Body of pancreas (tissue), 4 donors: Measurements from ENCODE around the gene SCARF1.

Experiments used
- POLR2A ChIP-seq, 3 donors: fragments of 450-650 bp; IDR thresholded peaks; one replicate each; pipeline ENCODE4 v1.6.1; 2016; ENCODE audit warnings: antibody characterized with exemption in 3 of 3, mild to moderate bottlenecking in 2 of 3
- TF ChIP-seq, protein P1 (sequence below), 7 experiments: fragments of 450-650 bp in 4 of 7; fragments of 200-600 bp in 3 of 7; sonication (generic) in 3 of 7; IDR thresholded peaks; one replicate each; pipeline ENCODE4 v1.5.1; 2016 to 2019; ENCODE audit warnings: antibody characterized with exemption in 7 of 7

DNA sequence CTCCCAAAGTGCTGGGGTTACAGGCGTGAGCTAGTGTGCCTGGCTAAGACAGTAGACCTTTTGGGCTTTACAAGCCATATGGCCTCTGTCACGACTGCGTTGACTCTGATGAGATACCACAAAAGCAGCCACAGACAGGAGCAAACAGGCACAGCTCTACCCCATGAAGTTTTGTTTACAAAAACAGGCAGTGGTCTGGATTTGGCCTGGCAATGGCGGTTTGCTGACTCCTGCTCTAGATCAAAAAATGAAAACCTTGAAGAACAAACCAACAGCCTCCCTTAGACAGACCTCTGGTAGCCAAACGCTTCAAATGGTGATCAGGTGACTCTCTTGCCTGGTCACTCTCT is 37.6 kb downstream of the SCARF1 start:
- TF ChIP-seq, protein P1, sequence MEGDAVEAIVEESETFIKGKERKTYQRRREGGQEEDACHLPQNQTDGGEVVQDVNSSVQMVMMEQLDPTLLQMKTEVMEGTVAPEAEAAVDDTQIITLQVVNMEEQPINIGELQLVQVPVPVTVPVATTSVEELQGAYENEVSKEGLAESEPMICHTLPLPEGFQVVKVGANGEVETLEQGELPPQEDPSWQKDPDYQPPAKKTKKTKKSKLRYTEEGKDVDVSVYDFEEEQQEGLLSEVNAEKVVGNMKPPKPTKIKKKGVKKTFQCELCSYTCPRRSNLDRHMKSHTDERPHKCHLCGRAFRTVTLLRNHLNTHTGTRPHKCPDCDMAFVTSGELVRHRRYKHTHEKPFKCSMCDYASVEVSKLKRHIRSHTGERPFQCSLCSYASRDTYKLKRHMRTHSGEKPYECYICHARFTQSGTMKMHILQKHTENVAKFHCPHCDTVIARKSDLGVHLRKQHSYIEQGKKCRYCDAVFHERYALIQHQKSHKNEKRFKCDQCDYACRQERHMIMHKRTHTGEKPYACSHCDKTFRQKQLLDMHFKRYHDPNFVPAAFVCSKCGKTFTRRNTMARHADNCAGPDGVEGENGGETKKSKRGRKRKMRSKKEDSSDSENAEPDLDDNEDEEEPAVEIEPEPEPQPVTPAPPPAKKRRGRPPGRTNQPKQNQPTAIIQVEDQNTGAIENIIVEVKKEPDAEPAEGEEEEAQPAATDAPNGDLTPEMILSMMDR (IDR thresholded peaks at IDR 0.05) = no peak
- no peak for TF ChIP-seq POLR2A (IDR thresholded peaks at IDR 0.05)
